Measurements from ENCODE around the gene MAD1L1. TPM values are rescaled to one million over a fixed set of nuclear protein-coding genes. Genes with fewer than 3 reads are reported as not detected.

MAD1L1 gene
- total RNA-seq, 2 donors from 2014 or later: 81.3 to 115 TPM

GRCh38 chr7:1987591-1988532, 244.9 kb downstream of the MAD1L1 start:
- no peaks in the 10 kb centered on the region for H3K9me3 ChIP-seq (ENCODE audit: control insufficient read depth, low read length, poor library complexity, severe bottlenecking)
- Mint-ChIP-seq H3K27me3 (no peaks in the 10 kb centered on the region), H3K27ac (peak overlapping the region; percentile 39), H3K36me3 (ENCODE audit: low read depth) (peaks cover 2% of the 10 kb centered on the region), H3K4me1 (peaks cover 24% of the 10 kb centered on the region), H3K4me3 (no peak overlapping the region)
- ATAC-seq: no peak
- no peak for DNase-seq

- no peak for DNase-seq
- H3K4me3 Mint-ChIP-seq: peak overlapping the region; percentile 67
These were observed 245.6 kb downstream of the MAD1L1 start for GRCh38 chr7:1987084-1987535.

GRCh38 chr7:1986366-1987083, 246.2 kb downstream of the MAD1L1 start:
- Mint-ChIP-seq H3K4me1 (peaks cover 28% of the 10 kb centered on the region), H3K36me3 (ENCODE audit: low read depth) (peaks cover 2% of the 10 kb centered on the region), H3K4me3 (peak overlapping the region; percentile 67), H3K27ac (peak overlapping the region; percentile 67), H3K27me3 (no peaks in the 10 kb centered on the region)
- H3K9me3 ChIP-seq (ENCODE audit: control insufficient read depth, low read length, poor library complexity, severe bottlenecking): no peaks in the 10 kb centered on the region
- no peak for DNase-seq
- peak; percentile 30 for ATAC-seq

More at GRCh38 chr7:1987084-1987535, 245.6 kb downstream of the MAD1L1 start:
- ATAC-seq: no peak
- H3K4me1 Mint-ChIP-seq: peaks cover 28% of the 10 kb centered on the region
- H3K27ac Mint-ChIP-seq: peak overlapping the region; percentile 67
- H3K27me3 Mint-ChIP-seq: no peaks in the 10 kb centered on the region
- peaks cover 2% of the 10 kb centered on the region for H3K36me3 Mint-ChIP-seq (ENCODE audit: low read depth)
- H3K9me3 ChIP-seq (ENCODE audit: control insufficient read depth, low read length, poor library complexity, severe bottlenecking): no peaks in the 10 kb centered on the region

GRCh38 chr7:1985936-1986335, 246.8 kb downstream of the MAD1L1 start:
- H3K27me3 Mint-ChIP-seq: no peaks in the 10 kb centered on the region
- no peak overlapping the region for H3K4me3 Mint-ChIP-seq
- H3K36me3 Mint-ChIP-seq (ENCODE audit: low read depth): peaks cover 2% of the 10 kb centered on the region
- no peaks in the 10 kb centered on the region for H3K9me3 ChIP-seq (ENCODE audit: control insufficient read depth, low read length, poor library complexity, severe bottlenecking)
- H3K27ac Mint-ChIP-seq: no peak overlapping the region
- ATAC-seq (no peak), DNase-seq (no peak)
- H3K4me1 Mint-ChIP-seq: peaks cover 28% of the 10 kb centered on the region

- Mint-ChIP-seq H3K27ac (no peak overlapping the region), H3K4me1 (peaks cover 30% of the 10 kb centered on the region), H3K4me3 (no peak overlapping the region), H3K27me3 (no peaks in the 10 kb centered on the region), H3K36me3 (ENCODE audit: low read depth) (peaks cover 2% of the 10 kb centered on the region)
- no peak for DNase-seq
- no peak for ATAC-seq
- no peaks in the 10 kb centered on the region for H3K9me3 ChIP-seq (ENCODE audit: control insufficient read depth, low read length, poor library complexity, severe bottlenecking)
These were observed 247.7 kb downstream of the MAD1L1 start for GRCh38 chr7:1985042-1985441.

GRCh38 chr7:1981878-1982230, 250.9 kb downstream of the MAD1L1 start:
- H3K27ac Mint-ChIP-seq: no peak overlapping the region
- ATAC-seq: no peak
- peaks cover 2% of the 10 kb centered on the region for H3K36me3 Mint-ChIP-seq (ENCODE audit: low read depth)
- no peaks in the 10 kb centered on the region for H3K9me3 ChIP-seq (ENCODE audit: control insufficient read depth, low read length, poor library complexity, severe bottlenecking)
- H3K27me3 Mint-ChIP-seq: no peaks in the 10 kb centered on the region
- no peak for DNase-seq
- H3K4me3 Mint-ChIP-seq: no peak overlapping the region
- peaks cover 21% of the 10 kb centered on the region for H3K4me1 Mint-ChIP-seq

- Mint-ChIP-seq H3K27ac (no peak overlapping the region), H3K36me3 (ENCODE audit: low read depth) (peaks cover 2% of the 10 kb centered on the region), H3K4me3 (no peak overlapping the region), H3K27me3 (no peaks in the 10 kb centered on the region), H3K4me1 (peaks cover 17% of the 10 kb centered on the region)
- ATAC-seq: no peak
- H3K9me3 ChIP-seq (ENCODE audit: control insufficient read depth, low read length, poor library complexity, severe bottlenecking): no peaks in the 10 kb centered on the region
- DNase-seq: no peak
These were observed 251.4 kb downstream of the MAD1L1 start for GRCh38 chr7:1981201-1981877.

GRCh38 chr7:1979591-1980560, 252.9 kb downstream of the MAD1L1 start:
- no peaks in the 10 kb centered on the region for H3K36me3 Mint-ChIP-seq (ENCODE audit: low read depth)
- no peaks in the 10 kb centered on the region for H3K27me3 Mint-ChIP-seq
- DNase-seq (peak in 1 of 3 donors; percentile 4), ATAC-seq (peak; percentile 49)
- H3K27ac Mint-ChIP-seq: peak overlapping the region; percentile 27
- H3K9me3 ChIP-seq (ENCODE audit: control insufficient read depth, low read length, poor library complexity, severe bottlenecking): no peaks in the 10 kb centered on the region
- H3K4me3 Mint-ChIP-seq: no peak overlapping the region
- H3K4me1 Mint-ChIP-seq: peaks cover 12% of the 10 kb centered on the region

- no peaks in the 10 kb centered on the region for H3K9me3 ChIP-seq (ENCODE audit: control insufficient read depth, low read length, poor library complexity, severe bottlenecking)
- no peak for DNase-seq
- Mint-ChIP-seq H3K27ac (peak overlapping the region; percentile 27), H3K36me3 (ENCODE audit: low read depth) (peaks cover 3% of the 10 kb centered on the region), H3K4me1 (peaks cover 11% of the 10 kb centered on the region), H3K27me3 (no peaks in the 10 kb centered on the region), H3K4me3 (no peak overlapping the region)
- ATAC-seq: no peak
These were observed 253.8 kb downstream of the MAD1L1 start for GRCh38 chr7:1978656-1979590.

- no peak overlapping the region for H3K4me3 Mint-ChIP-seq
- H3K27me3 Mint-ChIP-seq: no peaks in the 10 kb centered on the region
- no peaks in the 10 kb centered on the region for H3K9me3 ChIP-seq (ENCODE audit: control insufficient read depth, low read length, poor library complexity, severe bottlenecking)
- ATAC-seq (no peak), DNase-seq (no peak)
- peaks cover 11% of the 10 kb centered on the region for H3K4me1 Mint-ChIP-seq
- H3K36me3 Mint-ChIP-seq (ENCODE audit: low read depth): peaks cover 3% of the 10 kb centered on the region
- H3K27ac Mint-ChIP-seq: no peak overlapping the region
These were observed 254.8 kb downstream of the MAD1L1 start for GRCh38 chr7:1977876-1978441.

- H3K36me3 Mint-ChIP-seq (ENCODE audit: low read depth): peaks cover 3% of the 10 kb centered on the region
- no peak overlapping the region for H3K4me3 Mint-ChIP-seq
- DNase-seq (no peak), ATAC-seq (no peak)
- peaks cover 8% of the 10 kb centered on the region for H3K4me1 Mint-ChIP-seq
- no peaks in the 10 kb centered on the region for H3K9me3 ChIP-seq (ENCODE audit: control insufficient read depth, low read length, poor library complexity, severe bottlenecking)
- no peak overlapping the region for H3K27ac Mint-ChIP-seq
- no peaks in the 10 kb centered on the region for H3K27me3 Mint-ChIP-seq
These were observed 255.5 kb downstream of the MAD1L1 start for GRCh38 chr7:1977059-1977875.

All from T-helper 17 cell (primary cell).